MV-4-11 (cell line): Measurements from ENCODE around the gene CDC23.
"Not testable (repeated sequence)": the region's sequence is repeated elsewhere in the genome, so short reads cannot be mapped to it uniquely, and the experiment has no call there.

Source experiments
- DNase-seq: peaks from one replicate; lab custom pipeline; 2025; lab: John Stamatoyannopoulos, UW

The CDC23 gene

DNA sequence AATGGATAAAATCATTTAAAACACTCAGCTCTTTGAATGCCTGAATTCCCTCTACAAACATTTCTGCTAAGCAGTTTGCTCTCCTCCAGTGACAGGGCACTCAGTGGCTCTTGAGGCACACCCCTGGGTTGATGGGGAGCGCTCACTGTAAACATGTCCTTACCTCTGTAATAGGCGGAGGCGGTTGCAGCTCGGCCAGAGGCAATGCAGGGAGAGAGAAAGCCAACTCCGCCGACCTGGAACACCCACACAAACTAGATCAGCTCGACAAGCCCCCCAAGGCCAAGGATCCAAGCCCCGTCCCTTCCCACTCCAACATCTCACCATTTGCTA is 329 bp downstream of the CDC23 start:
- DNase-seq: no peak

DNA sequence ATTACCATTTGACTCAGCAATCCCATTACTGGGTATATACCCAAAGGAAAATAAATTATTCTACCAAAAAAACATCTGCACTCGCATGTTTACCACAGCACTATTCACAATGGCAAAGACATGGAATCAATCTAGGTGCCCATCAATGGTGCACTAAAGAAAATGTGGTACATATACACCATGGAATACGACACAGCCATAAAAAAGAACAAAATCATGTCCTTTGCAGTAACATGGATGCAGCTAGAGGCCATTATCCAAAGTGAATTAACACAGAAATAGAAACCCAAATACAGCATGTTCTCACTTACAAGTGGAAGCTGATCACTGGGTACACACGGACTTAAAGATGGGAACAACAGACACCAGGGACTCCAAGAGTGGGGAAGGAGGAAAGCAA is 2.1 kb downstream of the CDC23 start:
- no peak for DNase-seq

DNA sequence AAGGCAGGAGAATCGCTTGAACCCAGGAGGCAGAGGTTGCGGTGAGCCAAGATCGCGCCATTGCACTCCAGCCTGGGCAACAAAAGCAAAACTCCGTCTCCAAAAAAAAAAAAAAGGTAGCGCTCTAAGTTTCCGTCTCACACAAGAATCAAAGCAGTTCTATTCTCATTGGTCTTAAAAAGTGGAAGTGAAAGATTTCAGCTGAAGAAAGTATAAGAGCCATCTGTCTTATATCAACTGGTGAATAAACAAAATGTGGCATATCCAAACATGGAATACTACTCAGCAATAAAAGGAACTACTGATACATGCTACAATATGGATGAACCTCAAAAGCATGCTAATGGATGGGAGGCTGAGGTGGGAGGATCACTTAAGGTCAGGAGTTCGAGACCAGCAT is 19.3 kb downstream of the CDC23 start:
- DNase-seq: peak; percentile 56

DNA sequence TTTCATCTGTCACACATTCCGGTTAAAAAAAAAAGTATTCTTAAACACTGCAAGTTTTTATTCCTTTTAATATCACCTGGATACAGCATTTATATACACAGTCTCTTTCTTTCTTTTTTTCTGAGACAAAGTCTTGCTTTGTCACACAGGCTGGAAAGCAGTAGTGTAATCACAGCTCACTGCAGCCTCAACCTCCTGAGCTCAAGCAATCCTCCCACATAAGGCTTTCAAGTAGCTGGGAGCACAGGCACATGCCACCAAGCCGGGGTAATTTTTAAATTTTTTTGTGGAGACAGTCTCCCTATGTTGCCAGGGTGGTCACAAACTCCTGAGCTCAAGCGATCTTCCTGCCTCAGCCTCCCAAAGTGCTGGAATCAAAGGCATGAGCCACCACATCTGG is 20.3 kb downstream of the CDC23 start:
- DNase-seq: no peak

DNA sequence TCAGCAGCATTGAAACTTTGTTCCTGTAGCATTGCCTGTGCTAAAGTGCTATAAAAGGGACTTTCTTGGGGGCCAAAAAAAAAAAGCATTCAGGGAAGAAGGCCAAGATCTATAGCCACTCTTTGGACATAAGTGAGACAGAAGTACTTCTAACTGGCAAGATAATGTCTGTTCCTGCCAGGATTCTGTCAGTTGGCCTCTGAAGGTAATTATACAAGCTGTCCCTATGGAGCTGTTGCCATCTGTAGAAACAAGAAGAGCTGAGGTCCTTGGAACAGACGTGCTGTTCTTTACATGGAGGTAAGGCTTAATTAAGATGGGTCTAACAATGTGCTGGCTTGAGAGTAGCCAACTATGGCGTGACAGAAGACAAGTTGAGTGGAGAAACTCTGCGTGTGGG is 24.5 kb downstream of the CDC23 start:
- DNase-seq: no peak

DNA sequence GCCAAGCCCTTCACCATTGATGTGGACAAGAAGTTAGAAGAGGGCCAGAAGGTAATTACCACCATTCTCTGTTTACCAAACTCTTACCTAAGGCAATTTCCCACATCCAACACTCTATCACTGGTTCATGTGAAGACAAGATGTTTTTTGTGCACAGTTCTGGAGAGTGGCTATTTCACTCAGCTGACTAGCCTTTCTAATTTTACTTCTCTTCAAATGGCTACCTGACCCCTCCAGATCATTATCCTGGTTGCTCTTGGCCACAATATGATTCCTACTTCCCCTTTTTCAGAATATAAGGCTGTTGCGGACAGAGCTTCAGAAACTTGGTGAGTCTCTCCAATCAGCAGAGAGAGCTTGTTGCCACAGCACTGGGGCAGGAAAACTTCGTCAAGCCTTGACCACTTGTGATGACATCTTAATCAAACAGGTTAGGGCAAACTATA is 27.1 kb downstream of the CDC23 start:
- peak; percentile 97 for DNase-seq

DNA sequence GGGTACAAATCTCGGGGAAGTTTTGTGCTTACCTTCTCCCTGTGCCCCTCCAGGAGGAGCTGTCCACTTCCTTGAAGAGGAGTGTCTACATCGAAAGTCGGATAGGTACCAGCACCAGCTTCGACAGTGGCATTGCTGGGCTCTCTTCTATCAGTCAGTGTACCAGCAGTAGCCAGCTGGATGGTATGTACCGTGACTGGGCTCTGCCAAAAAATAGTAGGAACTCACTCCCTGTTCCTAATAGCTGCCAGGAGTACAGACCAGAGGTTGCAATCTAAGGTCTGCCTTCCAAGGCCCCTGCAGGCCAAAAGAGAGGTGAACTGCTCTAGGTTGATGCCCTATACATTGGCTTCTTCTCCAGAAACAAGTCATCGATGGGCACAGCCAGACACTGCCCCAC is 30.3 kb downstream of the CDC23 start:
- no peak for DNase-seq

DNA sequence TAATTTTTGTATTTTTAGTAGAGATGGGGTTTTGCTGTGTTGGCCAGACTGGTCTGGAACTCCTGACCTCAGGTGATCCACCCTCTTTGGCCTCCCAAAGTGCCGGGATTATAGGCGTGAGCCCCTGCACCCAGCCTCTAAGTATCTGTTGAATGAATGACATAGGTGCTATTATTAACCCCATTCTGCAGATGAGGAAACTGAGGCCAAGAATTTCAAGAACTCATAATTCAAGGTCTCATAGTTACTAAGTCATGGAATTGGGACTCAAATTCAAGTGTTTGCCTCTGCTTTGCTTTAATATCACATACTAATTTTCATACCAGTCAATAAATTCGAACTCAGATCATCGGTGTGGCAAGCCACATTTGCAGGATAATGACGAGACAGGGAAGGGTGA is 32.3 kb downstream of the CDC23 start:
- no peak for DNase-seq

DNA sequence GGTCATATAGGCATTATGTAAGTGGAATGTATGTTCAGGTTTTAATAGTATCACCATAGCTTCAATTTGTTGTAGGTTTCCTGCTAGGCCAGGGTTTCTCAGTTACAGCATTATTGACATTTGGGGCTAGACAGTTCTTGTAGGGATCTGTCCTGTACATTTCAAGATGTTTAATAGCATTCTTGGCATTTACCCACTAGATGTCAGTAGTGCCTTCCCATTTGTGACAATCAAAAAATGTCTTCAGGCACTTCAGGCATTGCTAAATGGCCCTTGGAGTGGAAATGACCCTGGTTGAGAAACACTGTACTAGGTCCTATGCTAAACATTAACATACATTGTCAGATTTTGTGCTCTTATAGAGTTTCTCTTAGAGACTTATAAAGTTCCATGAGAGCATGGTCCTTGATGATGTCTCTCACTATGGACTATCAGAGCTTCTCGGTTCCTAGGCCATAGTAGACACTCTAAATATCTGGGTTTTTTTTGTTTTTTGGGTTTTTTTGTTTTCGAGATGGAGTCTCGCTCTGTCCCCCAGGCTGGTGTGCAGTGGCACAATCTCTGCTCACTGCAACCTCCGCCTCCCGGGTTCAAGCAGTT is 32.8 kb downstream of the CDC23 start:
- DNase-seq: peak; percentile 86

DNA sequence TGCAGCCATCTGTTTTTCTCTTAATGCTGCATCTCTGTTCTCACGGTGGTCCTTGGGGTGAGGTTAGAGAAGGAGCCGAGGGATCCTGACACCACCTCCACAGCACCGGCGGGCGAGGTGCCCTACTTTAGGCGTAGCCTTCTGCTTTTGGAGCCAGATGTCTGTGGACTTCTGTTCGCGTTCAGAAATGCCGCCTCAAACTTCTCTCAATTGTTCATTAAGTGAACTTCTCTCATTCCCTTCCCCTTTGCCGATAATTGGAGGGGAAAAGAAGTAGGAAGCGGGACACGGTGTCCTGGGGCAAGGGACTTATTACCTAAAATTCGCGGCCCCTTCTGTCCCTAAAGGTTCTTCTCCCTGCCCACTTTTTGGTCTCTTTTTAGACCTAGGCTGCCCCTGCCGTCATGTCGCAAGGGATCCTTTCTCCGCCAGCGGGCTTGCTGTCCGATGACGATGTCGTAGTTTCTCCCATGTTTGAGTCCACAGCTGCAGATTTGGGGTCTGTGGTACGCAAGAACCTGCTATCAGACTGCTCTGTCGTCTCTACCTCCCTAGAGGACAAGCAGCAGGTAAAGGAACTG is 33.8 kb downstream of the CDC23 start:
- DNase-seq: peak; percentile 31

DNA sequence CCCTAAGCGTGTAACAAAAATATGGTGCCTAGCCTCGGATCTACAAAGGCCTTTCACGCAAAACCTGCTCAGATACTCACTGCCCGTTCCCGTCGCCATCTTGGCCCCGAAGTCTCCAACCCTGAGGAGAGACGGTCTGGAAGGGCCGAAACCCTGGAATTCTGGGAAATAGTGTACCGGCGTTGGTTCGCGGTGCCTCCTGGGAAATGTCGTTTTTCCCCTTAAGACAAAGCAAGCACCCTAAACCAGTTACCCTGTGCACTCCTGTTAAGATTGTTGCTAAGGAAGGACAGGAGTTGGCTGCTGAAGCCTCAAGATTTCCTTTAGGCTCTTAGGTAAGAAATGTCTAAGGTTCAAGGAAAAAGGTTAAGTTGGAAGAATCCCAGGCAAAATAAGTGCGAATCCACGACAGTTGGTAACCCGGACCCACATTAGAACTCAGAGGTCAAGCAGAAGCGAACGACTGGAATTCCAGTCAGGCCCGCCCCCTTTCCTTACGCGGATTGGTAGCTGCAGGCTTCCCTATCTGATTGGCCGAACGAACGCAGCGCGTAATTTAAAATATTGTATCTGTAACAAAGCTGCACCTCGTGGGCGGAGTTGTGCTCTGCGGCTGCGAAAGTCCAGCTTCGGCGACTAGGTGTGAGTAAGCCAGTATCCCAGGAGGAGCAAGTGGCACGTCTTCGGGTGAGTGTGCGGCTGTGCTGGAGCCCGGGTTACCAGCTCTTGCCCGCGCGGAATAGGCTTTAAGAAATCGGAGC is 34.4 kb downstream of the CDC23 start, which contains the start of the genes BRD8 and KIF20A:
TSS of gene BRD8 (minus strand) at position 115 of the 761 bp plus-strand sequence. CDS start at position 99, 16 bp downstream.
TSS of gene KIF20A (plus strand) at position 597 of the 761 bp plus-strand sequence. CDS start 569 bp downstream, outside the sequence.
- DNase-seq: peak; percentile 98

DNA sequence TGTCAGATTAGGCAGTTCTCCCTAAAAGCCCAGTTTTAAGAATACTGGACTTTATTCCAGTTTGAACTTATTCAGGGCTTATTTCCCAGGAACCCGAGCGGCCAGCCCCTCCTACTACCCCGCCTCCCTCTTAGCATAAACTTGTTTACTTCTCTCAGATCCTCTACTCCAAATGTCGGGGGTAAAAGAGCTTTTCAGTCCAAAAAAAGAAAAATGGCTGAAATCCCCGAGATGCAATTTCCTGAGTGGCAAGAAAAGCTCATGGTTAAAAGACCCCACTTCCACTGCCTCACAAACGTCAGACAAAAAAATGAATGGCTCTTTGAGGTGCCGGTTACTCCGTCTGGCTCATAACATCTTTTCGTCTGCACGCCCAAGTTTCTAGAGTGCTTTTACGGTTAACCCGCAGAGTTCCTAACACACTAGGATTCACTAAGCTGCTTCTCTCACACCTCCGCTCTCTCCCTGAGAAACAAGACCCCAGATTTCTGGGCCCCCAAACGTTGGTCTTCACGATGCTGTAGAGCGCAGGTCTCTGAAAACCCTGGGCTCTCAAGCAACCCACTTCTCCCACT is 35.1 kb downstream of the CDC23 start:
- DNase-seq: peak; percentile 29

DNA sequence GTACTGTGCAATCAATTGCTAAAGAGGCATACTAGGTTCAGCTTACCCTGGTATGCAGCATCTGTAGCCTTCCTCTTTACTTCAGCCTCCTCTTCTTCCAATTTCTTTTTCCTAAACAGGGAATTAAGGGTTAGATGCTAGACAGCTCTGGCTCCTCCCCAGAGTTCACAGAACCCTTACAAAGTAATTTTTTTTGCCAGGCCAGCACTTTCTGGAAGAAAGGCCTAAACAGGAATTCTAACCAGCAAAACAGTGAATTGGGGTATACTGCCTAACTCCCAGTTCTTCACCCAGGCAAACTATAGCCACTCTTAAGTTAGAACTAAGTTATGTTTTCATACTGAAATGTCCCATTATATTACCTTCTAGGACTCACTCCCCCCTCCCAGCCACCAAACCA is 42.8 kb downstream of the CDC23 start:
- DNase-seq: no peak

DNA sequence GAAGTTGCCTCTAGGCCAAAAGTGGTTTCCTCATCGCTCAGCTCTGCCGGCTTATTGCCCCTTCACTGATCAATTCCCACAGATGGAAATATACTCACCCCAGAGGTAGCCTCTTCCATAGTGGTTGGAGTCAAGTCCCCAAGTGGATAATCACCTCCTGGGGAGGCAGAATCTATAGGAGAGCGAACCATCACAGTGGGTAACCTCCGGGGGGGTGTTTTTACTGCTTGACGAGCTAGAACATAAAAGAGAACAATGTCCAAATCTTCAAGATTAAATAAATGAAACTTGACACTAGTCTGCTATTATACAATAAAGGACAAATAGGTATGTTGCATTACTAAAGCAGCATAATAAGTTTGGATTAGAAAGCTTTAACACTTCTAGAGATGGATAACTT is 44.0 kb downstream of the CDC23 start:
- no peak for DNase-seq

DNA sequence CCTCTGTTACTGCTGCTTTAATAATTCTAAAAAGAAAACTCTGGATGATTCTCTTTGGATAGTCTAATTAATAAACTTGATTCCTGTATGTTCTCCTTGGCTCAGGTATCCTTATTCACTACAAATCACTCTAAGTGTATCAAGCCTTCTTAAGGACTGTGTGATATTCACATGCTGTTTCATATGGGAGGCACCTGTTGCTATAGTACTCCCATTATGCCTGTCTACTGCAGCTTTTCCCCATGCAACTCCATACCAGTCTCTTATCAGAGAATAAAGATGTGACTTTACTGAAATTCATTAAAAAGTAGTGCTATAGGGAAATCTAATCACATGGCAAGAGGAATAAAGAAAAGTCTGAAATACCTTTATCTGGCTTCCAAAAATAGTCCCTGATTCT is 49.4 kb downstream of the CDC23 start:
- no peak for DNase-seq

DNA sequence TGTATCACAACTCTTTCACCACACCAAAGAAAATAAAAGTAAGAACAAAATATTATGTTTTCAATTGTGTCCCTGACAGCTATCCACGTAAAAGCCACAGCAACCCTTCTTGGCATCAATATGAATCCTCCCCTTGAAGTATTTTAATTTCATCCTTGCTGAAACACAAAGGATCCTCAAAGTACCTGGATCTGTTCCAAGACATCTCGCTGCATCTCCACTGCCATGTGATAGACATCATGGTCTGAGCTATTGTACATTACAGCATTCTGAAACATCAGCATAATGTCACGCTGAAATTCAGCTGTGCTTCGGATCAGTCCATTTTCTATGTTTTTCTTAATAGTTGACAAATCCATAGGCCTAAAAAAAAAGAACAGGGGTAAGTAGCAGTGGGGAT is 52.4 kb downstream of the CDC23 start:
- DNase-seq: no peak

DNA sequence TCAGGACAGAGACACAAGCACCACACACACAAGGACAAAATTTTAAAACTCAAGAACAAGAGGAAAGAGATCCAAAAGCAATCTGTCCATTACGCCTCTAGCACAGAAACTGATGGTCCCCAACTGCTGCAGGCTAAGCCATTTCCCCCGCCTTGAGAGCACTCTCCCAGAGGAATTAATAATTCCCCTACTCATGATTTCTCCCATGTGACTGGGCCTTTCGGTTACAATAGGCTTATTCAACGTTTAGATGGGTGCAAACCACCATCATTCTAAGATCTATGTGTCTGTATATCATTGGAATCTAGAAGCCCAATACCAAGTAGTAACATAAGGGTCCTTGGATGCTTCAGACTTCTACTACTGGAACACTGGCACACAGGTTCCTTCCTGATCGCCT is 53.5 kb downstream of the CDC23 start:
- no peak for DNase-seq

DNA sequence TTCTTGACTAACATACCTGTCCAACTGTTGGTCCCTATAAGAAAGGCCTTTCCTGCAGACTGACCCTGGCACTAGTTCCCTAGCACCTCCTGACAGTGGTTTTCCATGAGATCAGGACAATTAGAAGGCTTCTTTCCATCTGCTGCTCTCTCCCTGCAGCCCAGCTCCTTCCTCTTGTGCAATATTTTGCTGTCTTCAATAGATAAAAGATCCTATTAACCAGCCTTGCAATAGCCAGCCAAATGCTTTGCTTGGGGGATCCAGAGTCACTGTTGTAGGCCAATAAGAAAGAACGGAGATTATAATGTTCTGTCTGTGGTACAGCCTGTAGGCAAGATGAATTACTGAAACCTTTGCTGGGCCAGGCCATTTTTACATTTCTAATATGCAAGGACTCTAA is 55.5 kb downstream of the CDC23 start:
- no peak for DNase-seq

DNA sequence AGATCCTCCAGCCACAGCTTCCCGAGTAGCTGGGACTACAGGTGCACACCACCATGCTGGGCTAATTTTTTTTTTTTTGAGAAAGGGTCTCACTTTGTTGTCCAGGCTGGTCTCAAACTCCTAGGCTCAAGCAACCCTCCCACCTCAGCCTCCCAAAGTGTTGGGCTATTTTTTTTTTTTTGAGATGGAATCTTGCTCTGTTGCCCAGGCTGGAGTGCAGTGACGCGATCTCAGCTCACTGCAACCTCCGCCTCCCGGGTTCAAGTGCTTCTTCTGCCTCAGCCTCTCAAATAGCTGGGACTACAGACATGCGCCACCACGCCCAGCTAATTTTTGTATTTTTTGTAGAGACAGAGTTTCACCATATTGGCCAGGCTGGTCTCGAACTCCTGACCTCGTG is 57.1 kb downstream of the CDC23 start:
- DNase-seq: not testable (repeated sequence)

DNA sequence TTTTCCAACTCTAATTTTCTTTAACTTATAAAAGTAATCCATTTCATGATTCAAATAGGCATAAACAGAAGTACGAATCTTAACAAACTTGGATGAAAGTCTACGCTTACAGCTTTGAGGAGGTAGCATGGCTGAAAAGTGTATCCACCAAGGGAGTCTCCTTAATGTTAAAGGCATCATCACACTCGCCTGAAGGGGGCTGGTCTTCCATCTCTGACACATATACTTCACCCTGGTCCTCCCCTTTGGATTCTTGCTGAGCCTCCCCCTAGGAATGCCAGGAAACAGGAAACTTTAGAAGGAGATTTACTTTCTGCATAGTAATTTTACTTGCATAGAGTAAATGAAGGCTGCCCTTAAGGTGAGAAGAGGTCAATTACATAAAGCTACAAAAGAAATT is 63.6 kb downstream of the CDC23 start:
- no peak for DNase-seq

DNA sequence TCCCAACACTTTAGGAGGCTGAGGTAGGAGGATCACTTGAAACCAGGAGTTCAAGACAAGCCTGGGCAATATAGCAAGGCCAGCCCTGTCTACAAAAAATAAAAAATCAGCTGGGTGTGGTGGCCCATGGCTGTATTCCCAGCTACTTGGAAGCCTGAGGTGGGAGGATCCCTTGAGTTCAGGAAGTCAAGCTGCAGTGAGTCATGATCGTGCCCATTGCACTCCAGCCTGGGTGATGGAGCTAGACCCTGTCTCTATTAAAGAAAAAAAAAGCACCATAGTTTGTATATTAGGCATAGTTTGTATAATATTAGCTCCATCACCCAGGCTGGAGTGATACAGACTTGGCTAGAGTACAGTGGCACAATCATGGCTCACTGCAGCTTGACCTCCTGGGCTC is 64.3 kb downstream of the CDC23 start:
- no peak for DNase-seq

DNA sequence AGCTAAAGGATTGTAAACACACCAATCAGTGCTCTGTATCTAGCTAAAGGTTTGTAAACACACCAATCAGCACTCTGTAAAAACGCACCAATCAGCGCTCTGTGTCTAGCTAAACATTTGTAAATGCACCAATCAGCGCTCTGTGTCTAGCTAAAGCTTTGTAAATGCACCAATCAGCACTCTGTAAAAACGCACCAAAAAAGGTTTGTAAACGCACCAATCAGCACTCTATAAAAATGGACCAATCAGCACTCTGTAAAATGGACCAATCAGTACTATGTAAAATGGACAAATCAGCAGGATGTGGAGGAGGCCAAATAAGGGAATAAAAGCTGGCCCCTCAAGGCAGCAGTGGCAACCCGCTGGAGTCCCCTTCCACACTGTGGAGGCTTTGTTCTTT is 69.5 kb downstream of the CDC23 start:
- not testable (repeated sequence) for DNase-seq

DNA sequence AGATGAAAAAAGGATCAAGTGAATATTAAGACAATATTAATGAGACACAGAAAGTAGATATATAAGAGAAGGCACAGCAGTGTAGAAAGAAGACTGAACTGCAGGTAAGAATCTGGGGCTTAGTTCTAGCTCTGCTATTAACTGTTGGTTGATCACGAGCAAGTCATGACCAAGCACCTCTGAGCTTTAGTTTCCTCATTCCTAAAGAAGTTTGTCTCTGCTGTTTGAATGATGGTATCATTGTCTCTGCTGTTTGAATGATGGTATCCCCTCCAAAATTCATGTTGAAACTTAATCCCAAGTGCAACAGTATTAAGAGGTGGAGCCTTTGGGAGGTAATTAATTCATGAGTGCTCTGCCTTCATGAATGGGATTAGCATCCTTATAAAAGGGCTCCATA is 71.4 kb downstream of the CDC23 start:
- no peak for DNase-seq
